Vagina (tissue), 2 donors: ENCODE results near the gene CASP10.

ENCODE experiments used
- POLR2A ChIP-seq, 2 donors: fragments of 450-650 bp; IDR thresholded peaks; one replicate each; pipeline ENCODE4 v1.6.1; 2017; ENCODE audit warnings: antibody characterized with exemption in 2 of 2, mild to moderate bottlenecking in 2 of 2, moderate library complexity in 2 of 2
- POLR2AphosphoS5 ChIP-seq, 2 donors: sonication (generic); formaldehyde crosslinking; IDR thresholded peaks; one replicate each; pipeline ENCODE4 v1.9.0; 2017; ENCODE audit warnings: antibody characterized with exemption in 2 of 2, mild to moderate bottlenecking in 2 of 2, low read depth in 1 of 2; ENCODE audit not compliant: insufficient read depth in 1 of 2
- TF ChIP-seq, protein P1 (sequence below), 3 experiments: fragments of 450-650 bp in 2 of 3; fragments of 200-600 bp in 1 of 3; sonication (generic) in 1 of 3; IDR thresholded peaks; one replicate each; pipeline ENCODE4 v1.5.1; 2017 to 2019; ENCODE audit warnings: antibody characterized with exemption in 3 of 3, mild to moderate bottlenecking in 2 of 3, moderate library complexity in 2 of 3

DNA sequence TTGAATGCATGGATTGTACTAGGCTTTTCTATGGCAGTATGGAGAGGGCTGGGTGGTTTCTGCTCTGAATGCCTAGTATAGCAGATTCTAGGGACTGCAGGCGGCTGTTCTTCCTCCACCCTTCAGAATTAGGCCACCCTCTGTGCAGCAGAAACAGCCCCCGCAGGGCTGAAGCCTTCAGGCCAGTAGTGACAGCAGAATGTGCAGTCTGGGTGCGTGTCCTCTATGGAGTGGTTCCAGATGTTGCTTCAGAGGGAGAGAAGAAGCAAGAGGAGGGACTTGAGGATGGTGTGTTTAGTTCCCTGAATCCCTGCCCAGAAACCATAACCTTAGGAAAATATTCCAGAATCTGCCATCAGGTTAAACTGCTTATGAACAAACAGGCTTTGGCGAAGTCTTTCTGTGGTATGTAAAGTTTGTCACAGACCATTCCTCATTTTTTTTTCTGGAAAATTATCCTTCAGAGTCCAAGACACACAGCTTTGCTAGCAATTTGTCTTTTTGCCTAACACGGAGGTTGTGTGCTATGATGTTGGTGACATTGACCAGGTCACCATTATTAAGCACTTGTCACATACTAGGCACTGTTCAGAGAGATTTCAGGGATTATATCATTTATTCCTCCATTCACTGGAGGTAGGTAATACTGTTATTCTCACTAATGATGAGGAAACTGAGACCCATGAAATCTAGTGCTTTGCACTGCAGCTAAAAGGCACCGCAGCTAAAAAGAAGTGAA lies 21.1 kb downstream of the CASP10 start:
- TF ChIP-seq POLR2A (IDR thresholded peaks at IDR 0.05) (no peak), POLR2AphosphoS5 (IDR thresholded peaks at IDR 0.05; ENCODE audit: insufficient read depth in 1 of 2, low read depth in 1 of 2) (no peak)
- TF ChIP-seq, protein P1, sequence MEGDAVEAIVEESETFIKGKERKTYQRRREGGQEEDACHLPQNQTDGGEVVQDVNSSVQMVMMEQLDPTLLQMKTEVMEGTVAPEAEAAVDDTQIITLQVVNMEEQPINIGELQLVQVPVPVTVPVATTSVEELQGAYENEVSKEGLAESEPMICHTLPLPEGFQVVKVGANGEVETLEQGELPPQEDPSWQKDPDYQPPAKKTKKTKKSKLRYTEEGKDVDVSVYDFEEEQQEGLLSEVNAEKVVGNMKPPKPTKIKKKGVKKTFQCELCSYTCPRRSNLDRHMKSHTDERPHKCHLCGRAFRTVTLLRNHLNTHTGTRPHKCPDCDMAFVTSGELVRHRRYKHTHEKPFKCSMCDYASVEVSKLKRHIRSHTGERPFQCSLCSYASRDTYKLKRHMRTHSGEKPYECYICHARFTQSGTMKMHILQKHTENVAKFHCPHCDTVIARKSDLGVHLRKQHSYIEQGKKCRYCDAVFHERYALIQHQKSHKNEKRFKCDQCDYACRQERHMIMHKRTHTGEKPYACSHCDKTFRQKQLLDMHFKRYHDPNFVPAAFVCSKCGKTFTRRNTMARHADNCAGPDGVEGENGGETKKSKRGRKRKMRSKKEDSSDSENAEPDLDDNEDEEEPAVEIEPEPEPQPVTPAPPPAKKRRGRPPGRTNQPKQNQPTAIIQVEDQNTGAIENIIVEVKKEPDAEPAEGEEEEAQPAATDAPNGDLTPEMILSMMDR (IDR thresholded peaks at IDR 0.05) = no peak
